Activated CD8-positive, alpha-beta memory T cell treated with anti-CD3 and anti-CD28 coated beads for 36 hours (primary cell): ENCODE data around the gene MAPKAPK3. TPM values are rescaled to one million over a fixed set of nuclear protein-coding genes. Genes with fewer than 3 reads are reported as not detected.

Source experiments
- CTCF ChIA-PET: fragments of 350-600 bp; sonication (Branson Sonifier 250); formaldehyde crosslinking; loops from one replicate; lab custom pipeline; 2021; ENCODE audit warnings: antibody characterized with exemption; lab: Charles Lee
- POLR2A ChIA-PET: fragments of 350-600 bp; sonication (Branson Sonifier 250); formaldehyde crosslinking; loops from one replicate; lab custom pipeline; 2021; ENCODE audit warnings: antibody characterized with exemption; lab: Charles Lee
- total RNA-seq, 2 experiments: library from RNA; stranded (reverse); gene quantifications; one replicate each; pipeline ENCODE4 v1.2.3, GENCODE V29; 2021

MAPKAPK3 gene
- 100 to 1,000 TPM; 169 to 170 TPM for total RNA-seq

DNA sequence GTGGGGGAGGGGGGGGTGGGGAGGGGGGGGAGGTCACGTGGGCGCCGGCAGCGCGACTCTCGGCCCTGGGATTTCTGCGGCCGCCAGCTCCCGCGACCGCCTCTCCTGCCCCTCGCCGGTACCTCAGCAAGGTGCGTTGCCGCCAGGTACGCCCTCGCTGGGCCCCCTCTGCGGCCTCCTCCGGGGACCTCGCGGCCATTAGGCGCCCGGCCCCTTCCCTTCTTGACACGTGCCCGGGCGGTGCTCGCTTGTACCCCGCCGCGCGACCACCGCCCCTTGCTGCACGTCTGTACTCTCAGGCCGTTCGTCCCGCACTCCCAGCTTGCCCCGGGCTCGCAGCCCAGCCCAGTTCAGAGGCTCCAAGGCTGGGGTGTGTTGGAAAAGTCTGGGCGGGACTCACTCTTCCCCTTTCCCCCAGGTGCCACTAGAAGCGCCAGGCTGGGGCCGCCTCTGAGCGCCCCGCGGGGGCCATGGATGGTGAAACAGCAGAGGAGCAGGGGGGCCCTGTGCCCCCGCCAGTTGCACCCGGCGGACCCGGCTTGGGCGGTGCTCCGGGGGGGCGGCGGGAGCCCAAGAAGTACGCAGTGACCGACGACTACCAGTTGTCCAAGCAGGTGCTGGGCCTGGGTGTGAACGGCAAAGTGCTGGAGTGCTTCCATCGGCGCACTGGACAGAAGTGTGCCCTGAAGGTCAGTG, at the start of gene MAPKAPK3:
TSS of gene MAPKAPK3 (plus strand) at position 56 of the 696 bp plus-strand sequence. CDS start at position 471, 415 bp downstream.
- ChIA-PET CTCF (interaction anchor here (0.8 to 24.2 kb wide), 19 partner anchors 11 to 252 kb away, joined by 3 to 600 read pairs (median 8); partner anchors contain the start of genes C3orf18, DOCK3 and HEMK1), POLR2A (interaction anchor here (0.8 to 19.3 kb wide), 6 partner anchors 9 to 45 kb away, joined by 3 to 594 read pairs (median 7); partner anchors contain the start of genes C3orf18 and HEMK1)

DNA sequence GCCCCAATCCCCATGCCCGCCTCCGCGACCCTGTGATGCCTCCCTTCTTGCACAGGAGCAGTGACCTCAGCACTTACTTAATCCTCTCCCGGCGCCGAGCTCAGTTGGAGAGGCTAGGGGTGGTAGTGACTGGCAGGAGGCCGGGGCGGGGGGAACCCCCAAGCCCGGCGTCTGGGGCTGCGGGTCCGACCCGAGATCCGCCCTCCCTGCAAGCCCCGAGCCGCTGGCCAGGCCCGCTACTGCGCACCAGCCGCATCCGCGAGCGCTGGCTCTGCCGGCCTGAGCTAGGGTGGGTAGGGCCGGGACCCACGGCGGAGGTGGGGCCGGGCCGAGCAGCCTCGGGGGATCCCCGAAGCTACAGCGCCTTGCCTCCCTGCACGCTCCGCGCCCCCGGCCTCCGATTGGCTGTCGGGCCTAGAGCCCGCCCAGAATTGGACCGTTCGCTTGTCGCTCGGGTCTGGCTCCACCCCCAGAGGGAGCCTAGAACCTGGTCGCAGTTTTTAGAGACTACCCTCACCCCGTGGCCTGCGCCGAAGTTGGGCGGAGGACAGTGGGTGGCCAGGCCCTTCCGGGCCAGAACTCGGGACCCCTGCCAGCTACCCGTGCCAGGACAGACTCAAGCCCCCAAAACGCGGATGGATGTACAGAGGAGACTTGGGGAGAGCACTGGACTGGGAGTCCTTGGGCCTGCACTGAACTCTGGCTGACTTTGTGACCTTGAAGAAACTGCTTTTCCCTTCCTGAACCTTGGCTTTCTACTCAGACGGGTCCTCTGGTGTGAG, 49.4 kb upstream of the MAPKAPK3 start, which contains the start of gene C3orf18:
TSS of gene C3orf18 (minus strand) at position 362 of the 782 bp plus-strand sequence. CDS start 2,048 bp downstream, outside the sequence.
- POLR2A ChIA-PET: interaction anchor here (0.6 to 12.5 kb wide), 6 partner anchors 21 to 1674 kb away, joined by 3 to 594 read pairs (median 4); partner anchors contain the start of genes CISH, MAPKAPK3 and NPRL2
- CTCF ChIA-PET: interaction anchor here (0.6 to 21.0 kb wide), 12 partner anchors 12 to 860 kb away, joined by 3 to 600 read pairs (median 3); partner anchors contain the start of genes CISH and MAPKAPK3

DNA sequence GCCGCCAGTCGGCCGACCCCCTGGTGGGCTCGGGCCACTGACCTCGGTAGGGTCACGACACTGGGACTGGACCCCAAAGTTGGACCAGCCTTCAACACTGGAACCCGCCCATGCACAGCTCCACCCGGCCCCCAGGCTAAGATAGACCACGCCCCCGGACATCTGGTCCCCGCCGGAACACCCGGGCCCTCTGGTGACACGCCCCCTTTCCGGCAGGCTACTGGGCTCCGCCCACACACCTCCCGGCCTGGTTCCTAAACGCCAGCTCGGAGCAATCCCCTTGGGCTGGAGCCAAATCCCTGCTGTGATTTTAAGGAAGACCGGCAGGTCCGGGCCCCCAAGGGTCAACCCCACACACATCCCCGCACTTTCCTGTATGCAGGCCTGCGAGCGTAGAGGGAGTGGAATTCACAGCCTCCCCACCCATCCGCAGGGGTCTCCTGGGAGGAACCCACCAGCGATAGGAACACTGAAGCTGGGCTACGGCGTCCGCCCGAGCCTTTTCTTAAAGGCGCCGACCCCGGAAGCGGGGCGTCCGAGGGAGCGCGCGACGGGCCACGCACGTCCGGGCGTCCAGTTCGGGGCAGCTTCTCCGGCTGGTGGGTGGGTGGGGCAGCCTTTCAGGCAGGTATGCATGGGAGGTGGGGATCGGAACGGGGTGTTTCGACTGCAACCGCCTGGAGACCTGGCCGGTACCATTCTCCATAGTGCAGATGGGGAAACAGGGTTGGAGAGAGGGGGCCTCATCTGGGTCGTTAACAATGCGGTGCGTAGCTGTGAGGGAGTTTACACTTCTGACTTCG, 47.8 kb upstream of the MAPKAPK3 start, which contains the start of gene HEMK1:
TSS of gene HEMK1 (plus strand) at position 576 of the 803 bp plus-strand sequence. CDS start 1,583 bp downstream, outside the sequence.
- ChIA-PET POLR2A (interaction anchor here (0.6 to 12.5 kb wide), 8 partner anchors 9 to 251 kb away, joined by 3 to 594 read pairs (median 4); partner anchors contain the start of genes CISH and MAPKAPK3), CTCF (interaction anchor here (0.7 to 21.0 kb wide), 7 partner anchors 21 to 227 kb away, joined by 3 to 600 read pairs (median 4); partner anchors contain the start of genes CISH and MAPKAPK3)

DNA sequence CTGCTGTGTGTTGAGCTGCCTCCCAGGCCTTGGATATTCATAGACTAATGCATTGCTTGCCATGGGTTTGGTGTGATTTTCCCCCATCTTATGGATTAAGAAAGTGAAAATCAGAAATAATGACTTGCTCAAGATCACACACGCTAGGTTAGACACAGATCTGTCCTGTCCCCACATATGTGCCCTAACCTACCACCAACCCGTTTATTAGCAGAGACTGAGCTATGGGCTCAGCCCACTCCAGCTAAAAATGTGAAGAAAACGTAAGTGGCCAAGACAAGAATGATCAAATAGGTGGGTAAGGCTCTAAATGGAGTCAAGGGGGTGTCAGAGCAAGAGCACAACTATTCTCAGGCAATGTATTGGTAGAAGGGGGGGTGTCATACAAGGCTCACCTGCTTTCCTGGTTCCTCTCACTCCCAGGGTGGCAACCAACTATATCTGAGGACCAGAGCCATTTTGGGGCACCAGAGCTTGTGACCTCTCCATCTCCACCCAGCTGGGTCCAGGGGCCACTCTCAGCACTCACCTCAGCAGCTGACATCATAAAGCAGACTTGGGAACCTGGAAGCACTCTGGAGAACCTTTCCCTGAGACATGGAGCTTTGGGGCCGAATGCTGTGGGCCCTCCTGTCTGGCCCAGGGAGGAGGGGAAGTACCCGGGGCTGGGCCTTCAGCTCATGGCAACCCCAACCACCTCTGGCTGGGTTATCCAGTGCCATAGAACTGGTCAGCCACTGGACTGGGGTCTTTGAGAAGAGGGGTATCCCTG, 46.3 kb upstream of the MAPKAPK3 start:
- ChIA-PET POLR2A (interaction anchor here (1.0 to 12.5 kb wide), 5 partner anchors 19 to 234 kb away, joined by 3 to 594 read pairs (median 4); partner anchors contain the start of genes CISH and MAPKAPK3), CTCF (interaction anchor here (1.0 to 21.0 kb wide), 8 partner anchors 11 to 230 kb away, joined by 3 to 600 read pairs (median 5); partner anchors contain the start of genes CISH, MAPKAPK3 and RASSF1)

DNA sequence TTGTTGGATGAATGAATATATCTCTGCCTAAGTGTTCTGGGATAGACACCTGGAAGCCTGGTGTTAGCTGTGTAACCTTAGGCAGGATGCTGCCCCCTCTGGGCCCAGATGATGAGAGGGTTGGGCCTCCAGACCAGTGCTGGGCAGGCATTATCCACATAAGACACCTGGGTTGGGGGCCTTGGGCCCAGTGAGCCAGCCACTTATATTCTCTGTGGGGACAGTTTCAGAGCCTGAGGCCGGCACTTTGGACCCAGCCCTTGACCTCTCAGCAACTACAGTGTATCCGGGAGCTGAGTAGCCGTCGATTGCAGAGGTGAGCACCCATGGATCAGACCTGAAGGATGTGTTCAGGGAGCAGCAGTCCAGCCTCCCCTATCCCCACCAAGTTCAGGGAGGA, 45.5 kb upstream of the MAPKAPK3 start:
- CTCF ChIA-PET: interaction anchor here (0.6 to 21.0 kb wide), 6 partner anchors 11 to 337 kb away, joined by 3 to 600 read pairs (median 10); partner anchors contain the start of genes CISH and MAPKAPK3
- POLR2A ChIA-PET: interaction anchor here (1.2 to 12.5 kb wide), 4 partner anchors 18 to 82 kb away, joined by 3 to 594 read pairs (median 146); partner anchors contain the start of genes CISH and MAPKAPK3

DNA sequence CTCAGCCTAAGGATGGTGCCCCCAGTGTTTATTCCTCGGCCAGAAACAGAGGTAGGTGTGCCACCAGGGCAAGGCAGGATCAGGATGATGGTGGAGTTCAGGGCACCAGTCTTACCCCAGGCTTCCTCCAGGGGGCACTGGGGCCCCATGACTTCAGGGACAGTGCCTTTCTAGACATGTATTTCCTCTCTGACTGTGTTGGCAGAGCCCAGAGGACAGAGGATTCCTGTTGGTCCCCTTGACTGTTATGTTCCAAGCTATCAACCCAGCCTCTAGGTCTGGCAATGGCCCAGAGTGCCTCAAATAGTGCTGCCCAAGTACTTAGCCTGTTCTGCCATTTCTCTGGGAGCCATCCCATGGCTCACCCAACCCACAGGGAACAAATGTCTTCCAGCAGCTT, 44.8 kb upstream of the MAPKAPK3 start:
- ChIA-PET POLR2A (interaction anchor here (1.1 to 12.5 kb wide), 6 partner anchors 18 to 234 kb away, joined by 3 to 594 read pairs (median 4); partner anchors contain the start of genes CISH and MAPKAPK3), CTCF (interaction anchor here (0.6 to 21.0 kb wide), 10 partner anchors 10 to 338 kb away, joined by 3 to 600 read pairs (median 6); partner anchors contain the start of genes CISH and MAPKAPK3)

DNA sequence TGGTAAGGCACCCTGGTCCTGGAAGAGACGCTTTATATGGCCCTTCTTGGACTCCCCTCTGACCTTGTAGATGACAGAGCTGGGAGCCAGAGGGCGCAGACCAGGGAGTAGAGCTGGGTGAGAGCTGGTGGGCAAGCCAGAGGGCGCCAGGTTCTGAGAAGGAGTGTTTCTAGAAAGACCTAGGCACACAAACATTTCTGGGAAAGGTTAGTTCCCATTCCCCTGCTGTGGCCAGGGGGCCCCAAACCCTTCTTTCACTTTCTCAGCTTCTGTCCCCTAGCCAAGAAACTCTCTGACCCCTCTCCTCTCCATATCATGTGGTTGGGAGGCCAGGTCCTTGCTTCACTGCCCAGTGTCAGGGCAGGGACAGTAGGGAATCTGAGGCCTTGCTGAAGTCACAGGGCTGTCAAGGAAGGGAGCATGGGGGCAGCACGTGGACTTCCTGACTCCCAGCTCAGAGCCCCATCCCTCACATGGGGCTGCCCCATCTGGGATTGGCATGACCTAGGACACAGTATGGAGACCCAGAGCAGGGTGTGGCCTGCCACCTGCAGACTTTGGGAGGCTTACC, 44.1 kb upstream of the MAPKAPK3 start:
- CTCF ChIA-PET: interaction anchor here (0.8 to 21.0 kb wide), 8 partner anchors 9 to 326 kb away, joined by 3 to 600 read pairs (median 8); partner anchors contain the start of genes CISH and MAPKAPK3
- POLR2A ChIA-PET: interaction anchor here (1.1 to 12.5 kb wide), 5 partner anchors 17 to 235 kb away, joined by 3 to 594 read pairs (median 5); partner anchors contain the start of genes CISH and MAPKAPK3

DNA sequence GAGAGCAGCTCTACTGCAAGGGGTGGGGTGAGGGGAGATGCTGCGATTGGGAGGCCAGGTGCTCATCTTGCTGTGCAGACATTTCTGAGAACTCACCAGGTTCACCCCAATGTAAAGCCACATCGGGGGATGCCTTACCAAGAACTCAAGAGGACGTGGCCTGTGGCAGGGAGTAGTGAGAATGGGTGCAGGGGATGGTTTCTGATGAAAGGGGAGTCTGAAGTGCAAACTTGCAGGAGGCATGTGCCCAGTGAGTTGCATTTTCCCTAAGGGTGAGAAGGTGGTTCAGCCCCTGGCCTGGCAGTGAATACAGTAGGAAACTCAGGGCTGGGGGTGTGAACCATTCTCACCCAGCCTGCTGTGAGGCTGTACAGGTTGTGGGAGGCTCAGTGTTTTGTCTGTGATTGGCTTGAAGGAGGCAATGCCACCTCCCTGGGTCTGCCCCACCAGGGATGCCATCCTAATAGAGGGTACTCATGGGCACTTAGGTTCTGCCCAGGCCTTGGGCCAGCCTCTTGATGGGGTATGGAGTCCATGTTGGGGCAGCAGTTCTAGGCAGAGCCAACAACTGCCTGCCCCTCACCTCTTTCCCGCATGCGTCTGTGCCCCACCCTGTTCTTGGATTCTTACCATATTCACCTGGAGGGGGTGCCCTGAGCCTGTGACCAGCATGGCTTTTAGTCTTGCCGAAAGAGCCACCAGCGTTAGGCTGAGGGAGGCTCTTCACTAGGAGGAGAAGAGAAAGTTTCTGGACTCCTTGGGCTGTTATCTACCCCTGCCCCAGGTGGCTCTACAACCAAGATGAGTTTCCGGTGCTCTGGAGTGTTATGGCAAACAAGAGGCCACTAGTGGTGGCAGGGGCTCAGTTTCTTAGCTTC, 43.1 kb upstream of the MAPKAPK3 start:
- ChIA-PET CTCF (interaction anchor here (1.1 to 21.0 kb wide), 6 partner anchors 8 to 79 kb away, joined by 4 to 600 read pairs (median 13); partner anchors contain the start of genes CISH and MAPKAPK3), POLR2A (interaction anchor here (1.7 to 12.5 kb wide), 3 partner anchors 16 to 46 kb away, joined by 5 to 594 read pairs (median 289); partner anchors contain the start of genes CISH and MAPKAPK3)

DNA sequence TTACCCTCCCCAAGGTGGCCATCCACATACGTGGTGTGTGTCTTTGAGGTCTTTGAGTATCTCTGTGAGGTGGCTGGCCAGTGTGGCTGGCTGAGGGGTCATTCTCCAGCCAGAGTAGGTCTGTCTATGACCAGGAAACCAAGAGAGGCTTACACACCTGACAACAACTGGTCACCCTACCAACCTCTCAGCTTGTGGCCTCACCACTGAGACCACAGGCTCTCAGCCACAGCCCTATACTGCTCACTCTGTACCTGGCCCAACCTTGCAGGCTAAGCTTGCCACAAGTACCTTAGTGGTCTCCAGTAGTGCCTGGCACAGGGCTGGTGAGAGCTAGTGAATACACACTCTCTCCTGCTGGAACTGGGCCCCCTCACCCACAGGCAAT, 42.5 kb upstream of the MAPKAPK3 start:
- ChIA-PET CTCF (interaction anchor here (1.1 to 21.0 kb wide), 3 partner anchors 9 to 34 kb away, joined by 4 to 600 read pairs (median 280); partner anchors contain the start of genes CISH and MAPKAPK3), POLR2A (interaction anchor here (0.6 to 12.5 kb wide), 3 partner anchors 16 to 78 kb away, joined by 3 to 594 read pairs (median 289); partner anchors contain the start of genes CISH and MAPKAPK3)

DNA sequence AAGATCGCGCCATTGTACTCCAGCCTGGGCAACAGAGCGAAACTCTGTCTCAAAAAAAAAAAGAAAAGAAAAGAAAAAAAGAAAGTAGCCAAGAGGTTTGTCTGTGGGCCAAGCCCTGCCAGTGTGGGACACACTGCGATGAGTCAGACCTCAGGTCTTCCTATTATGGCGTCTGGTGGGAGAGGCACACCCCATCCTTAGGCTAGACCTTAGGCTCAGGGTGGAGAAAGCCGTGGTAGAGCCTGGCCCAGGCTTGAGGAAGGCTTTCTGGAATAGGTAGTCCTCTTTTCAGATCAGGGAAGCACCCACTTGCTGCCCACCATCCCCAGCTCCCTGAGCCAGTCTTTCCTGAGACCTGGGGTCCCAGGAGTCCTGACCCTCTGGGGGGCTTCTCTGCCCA, 41.6 kb upstream of the MAPKAPK3 start:
- CTCF ChIA-PET: interaction anchor here (11.6 to 21.0 kb wide), 2 partner anchors 14 to 33 kb away, joined by 280 to 600 read pairs; partner anchors contain the start of genes CISH and MAPKAPK3
- POLR2A ChIA-PET: interaction anchor here (11.6 to 12.5 kb wide), 2 partner anchors 15 to 33 kb away, joined by 289 to 594 read pairs; partner anchors contain the start of genes CISH and MAPKAPK3

DNA sequence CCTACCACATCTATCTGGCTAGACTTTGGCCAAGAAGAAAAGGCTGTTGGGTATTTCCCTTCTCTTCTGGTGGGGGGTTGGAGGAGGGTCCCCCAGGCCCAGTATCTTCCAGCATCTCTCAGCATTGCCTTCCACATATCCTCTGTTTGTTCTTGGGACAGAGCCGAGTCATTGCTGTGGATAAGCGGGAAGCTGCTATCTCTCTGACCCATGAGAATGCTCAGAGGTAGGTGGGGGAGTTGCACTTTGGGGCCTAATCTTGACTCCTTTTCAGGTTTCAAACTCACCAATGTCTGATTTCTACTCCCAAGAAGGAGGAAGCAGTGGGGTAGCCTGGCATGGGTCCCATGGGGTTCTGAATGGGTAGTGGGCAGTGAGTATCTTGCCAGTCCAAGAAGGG, 39.6 kb upstream of the MAPKAPK3 start:
- POLR2A ChIA-PET: interaction anchor here (11.6 to 12.5 kb wide), 2 partner anchors 13 to 31 kb away, joined by 289 to 594 read pairs; partner anchors contain the start of genes CISH and MAPKAPK3

DNA sequence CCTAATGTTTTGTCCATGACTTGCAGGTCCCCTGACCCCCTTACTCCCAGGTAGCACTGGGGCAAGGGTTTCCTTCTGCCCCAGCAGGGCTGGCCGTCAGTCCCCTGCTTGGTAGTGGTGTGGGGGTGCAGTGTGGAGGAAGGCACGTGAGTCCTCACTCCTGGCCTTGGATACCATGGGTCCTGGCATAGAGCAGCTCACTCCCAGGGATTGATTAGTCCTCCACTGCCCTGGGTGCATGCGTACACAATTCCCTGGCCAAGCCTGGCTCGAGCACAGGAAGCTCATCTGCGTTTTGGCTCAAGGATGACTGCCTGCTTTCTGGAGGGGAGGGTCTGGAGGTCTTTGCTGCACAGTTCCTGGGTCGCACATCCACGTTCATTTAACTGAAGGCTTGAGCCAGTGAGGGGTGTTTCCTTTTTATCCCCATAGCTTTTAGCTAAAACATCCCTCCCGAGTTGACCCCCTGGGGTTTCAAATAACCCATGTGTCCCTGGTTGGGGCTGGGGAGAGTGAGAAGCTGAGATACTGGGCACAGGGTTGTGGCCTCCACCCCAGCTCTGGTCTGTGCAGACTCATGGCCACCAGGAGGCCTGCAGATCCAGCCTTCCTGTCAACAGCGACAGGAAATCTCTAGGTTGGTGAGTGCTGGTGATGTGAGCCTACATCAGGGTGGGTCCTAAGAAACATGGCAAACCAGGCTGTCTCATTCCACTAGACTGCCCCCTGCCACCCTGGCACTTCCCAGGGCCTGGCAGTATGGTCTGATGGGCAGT, 36.1 kb upstream of the MAPKAPK3 start:
- POLR2A ChIA-PET: interaction anchor here (0.5 kb wide), 1 partner anchor 293 kb away, joined by 3 read pairs; no protein-coding TSS in a partner anchor
- CTCF ChIA-PET: interaction anchor here (0.7 to 21.0 kb wide), 4 partner anchors 9 to 72 kb away, joined by 3 to 600 read pairs (median 8); partner anchors contain the start of genes CISH and MAPKAPK3

More for the DNA sequence above, 39.6 kb upstream of the MAPKAPK3 start:
- CTCF ChIA-PET: interaction anchor here (11.6 to 21.0 kb wide), 2 partner anchors 12 to 31 kb away, joined by 280 to 600 read pairs; partner anchors contain the start of genes CISH and MAPKAPK3

DNA sequence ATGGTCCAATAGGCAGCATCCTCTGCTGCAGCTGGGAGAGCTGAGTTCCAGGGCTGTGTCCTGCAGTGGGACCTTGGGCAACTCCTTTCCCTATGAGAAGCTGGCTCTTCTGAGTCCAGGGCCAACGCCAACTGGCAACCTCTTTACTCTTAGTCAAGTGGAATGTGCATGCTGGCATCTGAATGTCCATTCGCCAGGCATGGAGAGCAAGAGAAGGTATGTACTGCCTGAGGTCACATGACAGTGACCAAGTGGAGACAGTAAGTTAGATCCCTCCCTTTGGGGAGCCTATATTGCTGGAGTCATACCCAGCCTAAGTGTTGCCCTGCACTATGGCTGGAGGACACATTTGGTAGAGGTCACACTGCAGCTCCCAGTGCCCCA, 35.5 kb upstream of the MAPKAPK3 start:
- POLR2A ChIA-PET: no interaction called here
- CTCF ChIA-PET: interaction anchor here (0.7 to 21.0 kb wide), 4 partner anchors 9 to 71 kb away, joined by 3 to 600 read pairs (median 8); partner anchors contain the start of genes CISH and MAPKAPK3
